ENCODE measurements around the gene CDK14. TPM values are rescaled to one million over a fixed set of nuclear protein-coding genes. Genes with fewer than 3 reads are reported as not detected.

Gene CDK14
- total and polyA plus RNA-seq, 4 donors, result 4.2 to 12.4 (median 7.4) TPM

DNA sequence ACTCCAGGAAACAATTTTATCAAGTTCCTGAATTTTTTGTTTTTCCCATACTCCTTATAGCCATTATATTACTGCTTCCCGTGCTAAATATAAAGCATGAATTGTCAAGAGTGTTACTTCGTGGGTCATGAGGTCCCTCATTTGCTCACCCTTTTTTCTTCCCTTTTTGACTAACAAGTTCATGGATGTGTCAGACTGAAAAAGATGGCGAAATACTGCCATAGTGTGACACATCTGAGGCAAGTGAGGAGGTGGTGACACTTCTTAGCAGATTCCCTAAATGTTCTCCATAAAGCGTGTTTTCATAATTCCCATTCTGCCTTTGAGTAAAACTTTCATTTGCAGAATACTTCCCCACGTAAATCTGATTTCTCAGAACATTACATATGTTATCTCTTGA is 398.5 kb downstream of the CDK14 start:
- Histone ChIP-seq H3K27ac (ENCODE audit: low read depth in 1 of 2, low read length in 2 of 2) (no peak overlapping the region), H3K27me3 (ENCODE audit: control insufficient read depth in 4 of 4, insufficient read depth in 4 of 4, low read length in 3 of 4) (no peaks in the 10 kb centered on the region), H3K4me3 (ENCODE audit: low read depth in 1 of 3, low read length in 3 of 3) (no peak overlapping the region), H3K9ac (ENCODE audit: low read depth in 1 of 2, low read length in 2 of 2) (no peak overlapping the region), H3K4me1 (ENCODE audit: control insufficient read depth in 4 of 4, insufficient read depth in 4 of 4, low read length in 3 of 4) (no peaks in the 10 kb centered on the region), H3K36me3 (ENCODE audit: control insufficient read depth in 4 of 4, insufficient read depth in 3 of 4, low read depth in 1 of 4, low read length in 3 of 4) (peaks cover 0 to 4% (median 1%) of the 10 kb centered on the region in 4 donors), H3K9me3 (ENCODE audit: control insufficient read depth in 4 of 4, low read length in 3 of 4) (no peaks in the 10 kb centered on the region)
- 89% methylated on average over 5 of the region's 5 CpGs for WGBS
- TF ChIP-seq MAX (IDR thresholded peaks at IDR 0.05) (no peak), TAF1 (conservative IDR thresholded peaks at IDR 0.05) (no peak), RAD21 (IDR thresholded peaks at IDR 0.05) (no peak), EGR1 (IDR thresholded peaks at IDR 0.05; ENCODE audit: low read depth in 2 of 2) (no peak)
- DNase-seq (ENCODE audit: low spot score), result no peak

DNA sequence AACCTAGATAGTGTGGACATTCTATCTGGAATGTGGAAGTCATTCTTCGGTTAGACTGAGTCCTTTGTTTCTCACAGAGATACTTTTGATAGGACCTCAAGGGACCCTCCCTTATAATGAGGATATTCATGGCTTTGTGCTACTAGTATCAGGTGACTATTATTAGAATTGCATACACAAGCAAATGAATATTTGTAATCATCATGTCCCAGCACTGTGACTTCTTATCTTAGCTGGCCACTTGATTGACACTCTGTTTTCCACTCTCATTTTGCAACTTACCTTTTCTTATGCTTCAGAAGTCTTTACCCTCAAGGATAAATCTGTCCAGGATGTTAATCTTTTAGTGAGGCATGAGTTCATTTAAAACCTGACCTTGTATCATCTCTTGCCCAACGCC is 399.9 kb downstream of the CDK14 start:
- no peak for DNase-seq (ENCODE audit: low spot score)
- Histone ChIP-seq H3K4me3 (ENCODE audit: low read depth in 1 of 3, low read length in 3 of 3) (no peak overlapping the region), H3K9ac (ENCODE audit: low read depth in 1 of 2, low read length in 2 of 2) (no peak overlapping the region), H3K36me3 (ENCODE audit: control insufficient read depth in 4 of 4, insufficient read depth in 3 of 4, low read depth in 1 of 4, low read length in 3 of 4) (peaks cover 0 to 2% (median under 1%) of the 10 kb centered on the region in 4 donors), H3K4me1 (ENCODE audit: control insufficient read depth in 4 of 4, insufficient read depth in 4 of 4, low read length in 3 of 4) (no peaks in the 10 kb centered on the region), H3K27ac (ENCODE audit: low read depth in 1 of 2, low read length in 2 of 2) (no peak overlapping the region), H3K9me3 (ENCODE audit: control insufficient read depth in 4 of 4, low read length in 3 of 4) (no peaks in the 10 kb centered on the region), H3K27me3 (ENCODE audit: control insufficient read depth in 4 of 4, insufficient read depth in 4 of 4, low read length in 3 of 4) (no peaks in the 10 kb centered on the region)
- WGBS, result 89% methylated on average over 2 of the region's 2 CpGs
- no peak for TF ChIP-seq JUND (IDR thresholded peaks at IDR 0.05)
- no peak for TF ChIP-seq TAF1 (conservative IDR thresholded peaks at IDR 0.05)
- no peak for TF ChIP-seq REST (IDR thresholded peaks at IDR 0.05)
- TF ChIP-seq ZBTB33 (IDR thresholded peaks at IDR 0.05), result no peak
- no peak for TF ChIP-seq FOXA2 (IDR thresholded peaks at IDR 0.05)
- TF ChIP-seq RXRA (IDR thresholded peaks at IDR 0.05), result no peak
- TF ChIP-seq MAX (IDR thresholded peaks at IDR 0.05), result no peak
- no peak for TF ChIP-seq EGR1 (IDR thresholded peaks at IDR 0.05; ENCODE audit: low read depth in 2 of 2)
- TF ChIP-seq SP1 (IDR thresholded peaks at IDR 0.05), result no peak
- no peak for TF ChIP-seq ATF3 (IDR thresholded peaks at IDR 0.05)
- no peak for TF ChIP-seq HNF4G (IDR thresholded peaks at IDR 0.05)
- no peak for TF ChIP-seq NR2F2 (IDR thresholded peaks at IDR 0.05)
- TF ChIP-seq GABPA (IDR thresholded peaks at IDR 0.05 in 1 of 2, conservative IDR thresholded peaks at IDR 0.05 in 1 of 2), result no peak
- no peak for TF ChIP-seq YY1 (IDR thresholded peaks at IDR 0.05)
- TF ChIP-seq RAD21 (IDR thresholded peaks at IDR 0.05), result no peak
- no peak for TF ChIP-seq HNF4A (conservative IDR thresholded peaks at IDR 0.05)
- TF ChIP-seq CTCF (IDR thresholded peaks at IDR 0.05; ENCODE audit: low read depth, low read length, missing input control), result no peak
- TF ChIP-seq FOXA1 (IDR thresholded peaks at IDR 0.05), result no peak
